Measurements from ENCODE around the gene SLCO4A1.

SLCO4A1 gene

DNA sequence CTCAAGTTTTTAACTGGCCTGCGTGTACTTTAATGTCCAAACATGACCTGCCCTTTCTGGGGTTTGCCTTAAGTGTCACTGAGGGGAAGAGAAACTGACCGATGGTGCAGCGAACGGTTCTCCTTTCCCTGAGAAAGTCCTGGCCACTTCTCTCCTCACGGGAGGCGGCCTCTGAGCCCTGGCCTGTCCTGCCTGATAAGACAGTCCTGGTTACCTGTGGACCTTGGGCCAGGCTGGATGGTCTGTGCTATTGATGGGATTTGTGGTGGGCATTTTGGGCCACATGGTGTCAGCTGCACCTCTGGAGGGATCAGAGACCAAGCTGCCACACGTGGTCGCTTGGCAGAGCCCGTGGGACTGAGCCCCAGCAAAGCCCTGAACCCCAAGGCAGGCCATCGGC is 54.7 kb downstream of the SLCO4A1 start:
- DNase-seq, result no peak

DNA sequence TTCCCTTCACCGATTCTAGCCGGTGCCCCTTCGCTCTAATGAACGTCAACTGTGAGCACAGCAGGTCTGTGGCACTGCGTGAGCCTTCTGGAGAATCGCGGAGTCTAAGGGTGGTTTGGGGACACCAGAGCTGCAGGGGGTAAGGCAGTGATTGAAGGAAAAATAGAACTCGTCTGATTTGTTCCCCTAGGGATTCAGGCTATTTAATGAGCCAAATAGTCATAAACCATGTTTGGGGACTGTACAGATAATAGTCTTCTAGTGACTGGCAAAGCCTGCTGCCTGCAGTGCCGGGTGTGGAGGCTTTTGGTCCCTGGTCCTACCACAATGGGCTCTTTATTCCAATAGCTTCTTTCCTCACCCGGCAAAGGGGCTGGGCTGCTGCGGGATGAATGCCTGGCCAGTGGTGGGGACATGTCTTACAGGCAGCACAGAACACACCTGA is 55.2 kb downstream of the SLCO4A1 start:
- peak in 35 of 58 donors; percentile 8 to 81 (median 47) for DNase-seq

DNA sequence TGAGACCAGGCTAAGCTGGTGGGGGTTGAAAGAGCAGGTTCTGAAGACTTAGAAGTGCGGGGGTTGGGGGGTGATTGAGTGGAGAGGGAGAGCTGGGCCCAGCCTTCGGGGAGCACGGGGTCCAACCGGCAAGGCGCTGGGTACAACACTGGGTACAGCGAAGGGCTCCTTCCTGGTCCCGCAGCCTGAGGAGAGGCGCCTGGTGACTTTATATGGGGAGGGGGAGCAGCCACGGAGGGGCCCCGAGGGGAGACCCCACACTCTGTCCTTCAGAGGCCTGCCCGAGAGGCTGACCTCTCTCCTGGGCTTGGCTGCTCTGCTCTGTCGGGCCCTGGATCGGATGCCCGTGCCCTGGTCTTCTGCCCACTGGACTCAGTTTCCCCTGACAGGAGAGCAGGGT is 55.9 kb downstream of the SLCO4A1 start:
- DNase-seq, result no peak

DNA sequence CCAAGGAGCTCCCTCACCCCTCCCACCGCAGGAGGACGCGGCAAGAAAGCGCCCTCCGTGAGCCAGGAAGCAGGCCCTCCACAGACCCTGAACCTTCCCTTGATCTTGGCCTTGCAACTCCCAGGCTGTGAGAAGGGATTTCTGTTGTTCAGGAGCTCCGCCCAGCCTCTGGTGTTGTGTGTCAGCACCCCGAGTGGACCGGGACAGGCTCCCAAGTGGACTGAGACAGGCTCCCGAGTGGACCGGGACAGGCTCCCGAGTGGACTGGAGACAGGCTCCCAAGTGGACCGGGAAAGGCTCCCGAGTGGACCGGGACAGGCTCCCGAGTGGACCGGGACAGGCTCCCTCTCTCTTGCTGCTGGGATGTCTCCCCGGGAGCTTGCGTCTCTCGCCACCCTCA is 57.0 kb downstream of the SLCO4A1 start:
- DNase-seq, result no peak

DNA sequence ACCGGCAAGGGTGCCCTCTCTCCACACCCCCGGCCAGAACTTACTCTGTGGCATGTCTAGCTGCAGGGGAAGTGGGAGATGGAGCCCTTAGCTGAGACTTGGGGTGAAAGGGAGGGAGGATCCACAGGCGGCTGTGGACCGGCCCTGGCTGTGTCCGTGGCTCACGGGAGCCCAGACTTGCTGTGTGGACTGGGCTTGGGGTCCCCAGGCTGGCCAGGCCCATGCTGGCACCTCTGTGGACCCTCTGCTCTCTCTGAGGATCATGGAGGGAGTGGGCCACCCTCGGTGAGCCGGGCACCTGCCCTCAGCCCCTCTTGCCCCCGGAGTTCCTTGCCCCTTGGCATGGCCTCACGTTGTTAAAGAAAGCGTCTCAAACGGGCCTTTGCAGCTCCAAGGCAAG is 57.4 kb downstream of the SLCO4A1 start:
- DNase-seq, result no peak

DNA sequence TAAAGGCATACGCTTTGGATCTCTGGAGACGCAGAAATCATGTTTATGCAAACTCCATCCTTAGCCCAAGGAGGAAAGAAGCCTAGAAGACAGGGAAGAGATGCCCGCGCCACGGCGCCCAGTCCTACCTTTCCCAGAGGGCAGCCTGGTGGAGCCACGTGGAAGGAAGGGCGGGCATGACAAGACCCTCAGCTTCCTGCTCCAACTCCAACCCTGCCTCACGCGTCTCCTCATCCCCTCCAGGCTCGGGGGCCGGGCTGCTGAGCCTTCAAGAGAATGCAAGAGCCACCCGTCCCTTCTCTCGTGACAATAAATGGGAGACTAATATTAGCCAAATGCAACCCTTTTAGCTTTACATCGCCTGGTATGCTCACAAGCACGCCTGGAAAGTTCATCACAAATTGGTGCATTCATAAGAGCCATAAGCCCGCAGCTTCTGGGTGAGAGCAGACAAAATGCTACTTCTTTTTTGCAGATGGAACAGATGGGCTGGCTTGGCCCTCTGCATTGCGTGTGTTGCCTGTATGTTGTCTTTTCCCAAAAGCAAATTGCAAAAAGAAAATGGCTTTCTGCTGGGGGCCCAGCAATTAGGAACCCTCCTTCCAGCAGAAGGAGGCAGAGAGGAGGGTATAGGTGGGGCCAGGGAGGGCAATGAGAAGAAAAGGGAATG is 58.1 kb downstream of the SLCO4A1 start:
- DNase-seq, result peak in 2 of 58 donors; percentile 16

DNA sequence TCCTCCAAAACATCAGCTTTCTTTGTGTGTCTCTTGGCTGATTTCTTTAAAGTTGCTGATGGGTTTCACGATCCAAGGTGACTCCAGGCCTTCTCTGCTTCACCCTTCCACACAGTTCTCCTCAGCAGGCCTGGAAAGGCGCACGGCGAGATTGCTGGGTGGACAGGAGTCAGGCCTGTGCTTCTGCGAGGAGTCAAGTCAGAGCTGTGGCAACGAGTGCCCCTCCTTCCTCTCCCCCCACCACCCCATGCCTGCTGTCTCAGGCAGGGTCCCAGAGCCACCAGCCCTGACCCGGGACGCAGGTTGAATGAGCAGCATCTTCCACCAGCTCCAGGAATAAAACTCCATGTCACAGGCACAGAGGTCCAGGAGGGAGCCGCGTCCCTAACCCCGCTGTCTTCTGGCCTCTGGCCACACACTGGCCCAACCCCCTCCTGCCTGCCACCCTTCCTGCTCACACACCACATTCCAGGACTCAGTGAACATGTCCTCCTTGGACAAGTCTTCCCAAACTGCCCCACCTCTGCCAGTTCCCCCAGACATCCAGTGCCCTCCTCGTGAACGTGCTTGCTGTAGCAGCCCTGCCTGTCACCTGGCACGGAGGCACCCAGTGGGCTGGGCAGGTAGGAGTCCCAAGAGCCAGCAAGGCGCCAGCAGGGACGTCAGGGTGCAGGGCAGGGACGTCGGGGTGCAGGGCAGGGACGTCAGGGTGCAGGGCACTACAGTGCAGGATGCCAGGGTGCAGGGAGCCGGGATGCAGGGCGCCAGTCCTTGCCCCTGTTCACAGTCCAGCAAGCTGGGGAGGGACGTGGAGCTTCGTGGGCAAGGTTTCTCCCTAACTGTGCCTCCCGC is 59.1 kb downstream of the SLCO4A1 start:
- no peak for DNase-seq

DNA sequence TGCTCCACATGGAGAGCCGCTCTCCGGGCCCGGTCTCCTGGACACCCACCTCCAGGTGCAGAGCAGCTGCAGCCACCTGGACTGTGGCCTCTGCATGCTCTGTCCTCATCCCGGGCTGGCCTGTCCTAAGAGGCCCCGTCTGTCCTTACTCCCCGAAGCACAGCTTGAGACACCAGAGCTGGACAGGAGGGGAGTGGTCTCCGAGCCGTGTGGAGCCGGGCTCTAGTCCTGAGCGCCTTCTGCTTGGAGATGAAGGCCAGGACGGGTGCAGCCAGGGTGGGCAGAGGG is 59.7 kb downstream of the SLCO4A1 start:
- DNase-seq, result no peak

DNA sequence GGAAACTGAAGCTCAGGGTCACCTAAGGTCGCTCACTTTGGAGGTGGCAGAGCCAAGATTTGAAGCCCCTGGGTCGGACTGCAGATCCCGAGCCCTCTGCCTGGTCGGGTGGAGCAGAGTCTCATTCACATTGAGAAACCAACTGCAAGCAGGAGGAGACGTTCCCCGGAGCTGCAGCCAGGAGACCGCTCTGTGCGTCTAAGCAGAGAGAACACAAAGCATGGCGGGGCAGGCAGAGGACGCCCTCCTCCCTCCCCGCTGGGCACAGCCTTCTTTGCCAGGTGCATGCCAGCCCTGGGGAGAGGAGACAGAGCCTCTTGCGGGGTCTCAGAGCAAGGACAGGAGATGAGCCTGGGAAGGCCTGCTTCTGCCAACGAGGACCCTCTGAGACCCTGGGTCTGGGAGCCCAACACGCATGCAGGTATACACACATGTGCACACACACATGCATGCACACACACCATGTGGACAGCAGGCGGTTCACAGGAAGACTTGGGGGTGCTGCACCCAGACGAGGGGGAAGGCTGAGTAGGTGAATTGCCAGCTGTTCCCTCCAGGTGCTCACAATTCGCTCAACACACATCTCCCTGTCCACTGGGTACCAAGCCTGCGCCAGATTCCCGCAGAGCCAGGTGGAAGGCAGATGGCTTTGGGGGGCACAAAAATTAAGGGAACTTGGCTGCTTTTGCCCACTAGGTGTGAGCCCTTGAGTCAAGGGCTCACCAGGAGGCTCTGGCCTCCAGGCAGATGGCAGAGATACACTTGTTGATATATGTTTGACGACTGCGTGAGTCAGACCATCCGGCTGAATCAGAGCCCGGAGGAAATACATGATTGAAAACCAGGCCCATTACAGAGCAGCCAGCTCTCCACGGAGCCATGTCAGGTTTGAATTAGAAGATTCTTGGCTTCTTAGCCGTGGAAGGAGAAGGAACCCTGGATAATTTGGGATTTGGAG is 60.9 kb downstream of the SLCO4A1 start:
- DNase-seq, result peak in 1 of 58 donors; percentile 4

DNA sequence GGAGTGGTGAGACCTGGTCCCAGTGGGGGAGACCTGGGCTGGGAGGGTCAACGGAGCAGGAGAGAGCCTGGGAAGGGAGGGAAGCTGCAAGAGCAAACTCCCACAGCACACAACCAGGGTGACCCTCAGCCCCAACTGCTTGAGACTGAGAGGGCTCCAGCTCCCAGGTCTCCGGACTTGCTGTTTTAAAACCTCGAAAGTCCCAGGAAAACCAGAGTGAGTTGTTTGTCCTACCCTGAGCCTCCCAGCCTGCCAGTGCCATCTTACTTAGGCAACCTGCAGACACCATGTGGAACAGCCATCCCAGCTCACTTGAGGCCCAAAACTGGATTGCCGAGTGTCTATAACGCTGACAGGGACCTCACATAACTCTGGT is 61.5 kb downstream of the SLCO4A1 start:
- DNase-seq, result no peak

DNA sequence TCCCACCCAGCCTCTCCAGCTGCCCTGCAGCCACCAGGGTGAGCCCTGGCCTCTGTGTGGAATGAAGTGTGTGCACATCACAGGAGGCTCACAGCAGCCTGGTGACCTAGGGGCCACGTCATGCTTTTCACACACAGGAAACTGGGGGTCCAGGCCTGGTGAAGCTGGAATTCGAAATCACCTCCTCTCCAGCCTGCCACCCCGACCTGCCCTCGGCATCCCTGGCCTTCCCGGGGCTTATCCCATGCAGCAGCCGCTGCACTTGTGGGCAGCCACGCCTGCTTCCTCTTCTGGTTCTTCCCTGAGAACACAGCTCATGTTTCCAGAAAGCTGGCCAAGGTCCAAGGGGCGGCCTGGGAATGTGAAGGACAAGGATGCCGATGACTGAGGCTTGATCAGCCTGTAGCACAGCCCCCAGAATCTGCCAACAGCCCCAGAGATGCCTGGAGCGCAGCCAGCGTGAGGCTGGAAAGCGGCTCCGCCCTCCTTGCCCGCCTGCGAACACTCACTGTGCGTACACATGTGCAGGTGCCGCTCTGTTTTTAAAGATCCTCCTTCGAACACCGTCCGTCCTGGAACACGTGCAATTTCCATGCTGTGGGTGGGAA is 62.1 kb downstream of the SLCO4A1 start:
- peak in 21 of 58 donors; percentile 2 to 80 (median 28) for DNase-seq

DNA sequence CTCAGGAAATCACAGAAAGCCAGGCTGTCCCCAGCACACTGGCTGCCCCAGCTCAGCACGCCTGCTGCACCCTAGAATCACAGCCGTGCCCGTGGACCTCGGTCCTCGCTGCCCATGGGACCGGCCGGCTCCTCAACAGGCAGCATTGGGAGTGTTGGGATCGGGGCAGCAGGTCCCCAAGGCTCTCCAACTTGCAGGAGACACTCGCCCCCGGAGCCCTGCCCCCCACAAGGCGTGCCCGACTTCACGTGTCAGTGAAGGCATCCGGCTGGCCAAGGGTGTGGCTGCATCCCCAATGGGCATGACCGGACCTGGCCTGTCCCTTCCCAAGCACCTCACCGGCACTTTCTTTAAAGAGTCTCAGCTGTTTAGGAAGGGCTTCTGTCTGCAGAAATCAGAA is 63.3 kb downstream of the SLCO4A1 start:
- no peak for DNase-seq

DNA sequence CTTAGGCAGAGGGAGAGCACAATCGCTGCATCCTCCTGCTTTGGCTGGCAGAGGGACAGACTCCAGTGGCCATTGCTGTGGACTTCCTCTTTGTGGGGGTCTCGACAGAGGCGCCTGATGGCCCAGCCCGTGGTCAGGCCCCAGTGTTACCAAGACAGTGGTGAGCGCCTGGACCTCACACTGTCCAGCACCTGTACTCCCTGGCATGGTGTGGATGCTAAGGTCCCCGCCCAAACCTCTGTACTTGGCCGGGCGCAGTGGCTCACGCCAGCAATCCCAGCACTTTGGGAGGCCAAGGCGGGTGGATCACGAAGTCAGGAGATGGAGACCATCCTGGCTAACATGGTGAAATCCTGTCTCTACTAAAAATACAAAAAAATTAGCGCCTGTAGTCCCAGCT is 64.0 kb downstream of the SLCO4A1 start:
- no peak for DNase-seq

DNA sequence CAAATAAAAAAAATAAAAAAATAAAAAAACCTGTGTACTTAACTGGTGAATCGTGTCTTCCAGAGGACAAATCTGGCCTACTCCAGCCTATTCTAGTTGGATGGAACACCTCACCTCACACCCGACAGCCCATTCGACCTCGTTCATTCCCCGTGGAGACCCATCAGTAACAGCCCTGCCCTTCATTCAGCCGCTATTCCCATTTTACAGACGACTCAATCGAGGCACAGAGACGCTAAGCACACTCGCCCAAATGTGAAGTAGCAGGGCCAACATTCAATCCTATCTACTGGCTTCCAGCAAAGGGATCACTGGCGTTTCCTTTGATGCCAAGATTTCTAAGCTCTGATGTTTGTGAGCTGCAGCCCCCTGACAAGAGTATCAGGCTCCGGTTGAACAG is 64.6 kb downstream of the SLCO4A1 start:
- DNase-seq, result no peak

DNA sequence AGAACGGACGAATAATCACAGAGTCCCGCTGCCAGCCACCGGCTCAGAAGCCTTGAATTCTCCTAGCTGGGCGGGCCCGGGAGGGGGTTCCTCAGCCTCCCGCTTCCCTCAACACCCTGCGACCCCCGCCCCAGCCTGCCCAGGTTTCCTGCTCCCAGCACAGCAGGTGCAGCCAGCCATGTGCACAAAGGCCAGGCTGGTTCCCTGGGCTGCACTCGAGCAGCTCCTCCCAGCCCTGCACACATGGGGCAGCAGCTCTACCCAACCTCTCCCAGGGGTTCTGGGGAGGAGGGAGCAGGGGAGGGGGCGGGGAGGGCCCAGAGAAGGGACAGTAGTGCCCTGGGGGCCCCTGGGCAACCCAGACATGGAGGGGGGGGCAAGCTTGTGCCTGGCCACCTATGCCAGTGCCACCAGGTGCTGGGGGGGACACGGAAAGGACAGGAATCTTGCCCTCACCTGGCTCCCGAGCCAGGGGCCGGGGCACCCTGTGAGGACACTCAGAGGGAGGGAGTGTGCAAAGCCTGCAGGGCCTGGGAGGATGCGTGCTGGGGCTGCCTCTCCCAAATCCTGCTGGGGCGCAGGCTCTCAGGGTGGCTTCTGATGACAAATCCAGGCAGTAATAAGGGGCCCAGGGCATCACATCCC is 65.1 kb downstream of the SLCO4A1 start:
- no peak for DNase-seq

DNA sequence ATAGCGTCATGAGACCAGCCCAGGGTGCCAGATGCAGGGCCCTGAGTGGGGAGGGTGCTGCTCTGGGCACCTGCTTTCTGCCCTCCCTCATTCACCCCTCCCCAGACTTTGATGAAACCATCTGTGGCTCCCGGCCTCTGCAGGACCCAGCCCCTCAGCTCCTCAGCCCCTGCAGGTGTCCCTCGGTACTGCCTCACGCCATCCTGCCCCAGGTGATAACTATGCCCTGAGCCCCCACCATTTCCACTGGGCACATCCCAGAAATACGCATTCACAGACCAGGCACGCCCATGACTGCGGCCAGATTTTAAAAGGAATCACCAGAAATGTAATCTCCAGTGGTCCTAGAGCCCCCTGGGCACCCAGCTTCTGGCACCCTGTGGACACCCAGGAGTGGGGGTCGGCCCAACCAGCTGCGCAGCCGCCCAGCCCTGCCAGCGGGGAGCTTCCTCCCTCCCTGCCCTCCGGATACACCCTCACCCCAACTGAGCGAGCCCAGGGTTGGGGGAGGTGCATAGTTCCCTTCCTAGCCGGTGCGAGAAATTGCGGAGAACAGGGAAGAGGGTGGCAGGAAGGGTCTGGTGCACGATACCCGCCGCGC is 65.7 kb downstream of the SLCO4A1 start:
- DNase-seq, result no peak

DNA sequence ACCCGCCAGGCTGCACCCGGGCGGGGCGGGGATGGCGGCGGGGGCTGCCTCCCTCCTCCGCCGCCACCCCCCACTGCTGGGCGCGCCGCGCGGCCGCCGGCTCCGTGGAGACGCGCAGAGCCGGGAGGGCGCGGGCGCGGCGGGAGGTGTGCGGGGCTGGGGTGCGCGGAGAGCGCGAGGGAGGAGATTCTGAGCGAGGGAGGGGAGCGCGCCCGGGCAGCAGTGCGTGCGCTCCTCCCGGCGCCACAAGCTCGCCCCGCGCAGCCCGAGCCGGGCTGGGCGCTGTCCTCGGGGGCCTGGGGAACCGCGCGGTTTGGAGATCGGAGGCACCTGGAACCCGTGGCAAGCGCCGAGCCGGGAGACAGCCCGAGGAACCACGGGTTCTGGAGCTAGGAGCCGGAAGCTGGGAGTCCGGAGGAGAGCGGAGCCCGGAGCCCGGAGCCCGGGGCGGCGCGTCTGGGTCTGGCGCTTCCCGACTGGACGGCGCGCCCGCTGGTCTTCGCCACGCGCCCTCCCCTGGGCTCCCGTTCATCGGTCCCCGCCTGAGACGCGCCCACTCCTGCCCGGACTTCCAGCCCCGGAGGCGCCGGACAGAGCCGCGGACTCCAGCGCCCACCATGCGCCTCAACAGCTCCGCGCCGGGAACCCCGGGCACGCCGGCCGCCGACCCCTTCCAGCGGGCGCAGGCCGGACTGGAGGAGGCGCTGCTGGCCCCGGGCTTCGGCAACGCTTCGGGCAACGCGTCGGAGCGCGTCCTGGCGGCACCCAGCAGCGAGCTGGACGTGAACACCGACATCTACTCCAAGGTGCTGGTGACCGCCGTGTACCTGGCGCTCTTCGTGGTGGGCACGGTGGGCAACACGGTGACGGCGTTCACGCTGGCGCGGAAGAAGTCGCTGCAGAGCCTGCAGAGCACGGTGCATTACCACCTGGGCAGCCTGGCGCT is 66.6 kb downstream of the SLCO4A1 start, which contains the start of gene NTSR1:
Gene NTSR1, plus strand, starts transcription at position 246 of the 946 bp plus-strand sequence. Its CDS starts 372 bp downstream, at position 618.
- no peak for DNase-seq

DNA sequence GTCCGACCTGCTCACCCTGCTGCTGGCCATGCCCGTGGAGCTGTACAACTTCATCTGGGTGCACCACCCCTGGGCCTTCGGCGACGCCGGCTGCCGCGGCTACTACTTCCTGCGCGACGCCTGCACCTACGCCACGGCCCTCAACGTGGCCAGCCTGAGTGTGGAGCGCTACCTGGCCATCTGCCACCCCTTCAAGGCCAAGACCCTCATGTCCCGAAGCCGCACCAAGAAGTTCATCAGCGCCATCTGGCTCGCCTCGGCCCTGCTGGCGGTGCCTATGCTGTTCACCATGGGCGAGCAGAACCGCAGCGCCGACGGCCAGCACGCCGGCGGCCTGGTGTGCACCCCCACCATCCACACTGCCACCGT is 67.2 kb downstream of the SLCO4A1 start:
- no peak for DNase-seq

DNA sequence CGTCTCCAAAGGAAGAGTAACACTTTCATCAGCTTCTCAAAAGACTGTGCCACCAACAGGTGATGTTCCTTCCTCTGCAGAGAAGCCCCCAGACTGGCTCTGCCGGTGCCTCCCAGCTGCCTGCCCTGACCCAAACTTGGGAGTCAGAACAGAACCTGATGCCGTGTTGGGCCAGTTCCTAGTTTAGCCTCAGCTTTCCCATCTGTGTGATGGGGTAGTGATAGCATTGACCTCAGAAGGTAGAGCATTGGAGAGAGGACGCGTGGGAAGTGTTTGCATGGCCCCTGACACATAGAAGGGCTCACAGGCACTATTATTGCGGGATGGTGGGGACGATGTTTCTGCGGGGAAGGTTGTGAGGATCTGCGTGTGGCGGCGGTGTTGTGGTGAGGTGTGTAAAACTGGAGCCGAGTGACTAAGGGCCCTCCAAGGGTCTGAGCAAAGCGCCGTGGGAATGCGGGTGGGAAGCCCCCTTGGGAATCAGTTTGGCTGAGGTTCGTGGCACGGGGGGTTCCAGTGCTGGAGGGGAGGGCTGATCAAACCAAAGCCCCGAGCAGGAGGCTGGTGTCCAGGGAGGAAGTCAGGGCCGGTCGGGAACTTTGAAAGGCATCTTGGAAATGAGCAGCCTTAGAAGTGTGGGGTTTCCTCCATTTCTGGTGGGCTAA is 68.0 kb downstream of the SLCO4A1 start:
- no peak for DNase-seq

Measured in anterior cingulate cortex (tissue), 58 donors.